ENCODE results near the gene IFITM10.

- no peak for TF ChIP-seq POLR2A (IDR thresholded peaks at IDR 0.05; ENCODE audit: low read length)
- TF ChIP-seq GATA1 (IDR thresholded peaks at IDR 0.05; ENCODE audit: low read depth, low read length) = no peak
These were observed 32.7 kb upstream of the IFITM10 start for GRCh38 chr11:1782831-1783724.
